IMR-90 (cell line): ENCODE data around the gene TBC1D24. TPM values are rescaled to one million over a fixed set of nuclear protein-coding genes. Genes with fewer than 3 reads are reported as not detected.

ENCODE experiments used
- ATAC-seq: fragments of 200-7000 bp; cut with Tn5 transposase; 2 replicates; pipeline ENCODE4 v1.9.1; 2020; ENCODE audit warnings: low read depth, mild to moderate bottlenecking, moderate library complexity
- BruUV-seq: library from RNA; stranded (reverse); fragments of 400-500 nt; replicated peaks from 2 replicates; lab custom pipeline; 2021; lab: Mats Ljungman, UMichigan
- CTCF ChIA-PET: fragments of 300-600 bp; formaldehyde crosslinking; extraction: SDS; loops from one replicate; lab custom pipeline; 2021; ENCODE audit warnings: antibody characterized with exemption; lab: Yijun Ruan, JAX
- POLR2A ChIA-PET: fragments of 300-600 bp; sonication (Branson Sonifier 250); formaldehyde crosslinking; loops from one replicate; lab custom pipeline; 2022; ENCODE audit warnings: antibody characterized with exemption; ENCODE audit not compliant: unreplicated experiment; lab: Charles Lee
- DNase-seq: peaks from one replicate; pipeline ENCODE4 v3.0.0; 2013
- H2AFZ ChIP-seq: replicated peaks from 2 replicates; pipeline ENCODE3; 2013; ENCODE audit warnings: low read length, mild to moderate bottlenecking; ENCODE audit not compliant: poor library complexity
- H2AK5ac ChIP-seq: 2 replicates; pipeline ENCODE4 v1.6.1; 2013; ENCODE audit warnings: low read depth, low read length, inconsistent platforms
- H2AK9ac ChIP-seq: replicated peaks from 2 replicates; pipeline ENCODE3; 2013; ENCODE audit warnings: mild to moderate bottlenecking, low read depth, low read length, moderate library complexity; ENCODE audit not compliant: poor library complexity
- H2BK120ac ChIP-seq: 2 replicates; pipeline ENCODE4 v1.6.1; 2013; ENCODE audit warnings: low read depth, low read length, inconsistent platforms
- H2BK15ac ChIP-seq: 3 replicates; pipeline ENCODE4 v1.6.1; 2013; ENCODE audit warnings: low read depth, low read length, inconsistent platforms
- H2BK20ac ChIP-seq: 2 replicates; pipeline ENCODE4 v1.6.1; 2013; ENCODE audit warnings: low read depth, mild to moderate bottlenecking, inconsistent platforms, low read length, moderate library complexity
- H2BK5ac ChIP-seq: 2 replicates; pipeline ENCODE4 v1.6.1; 2013; ENCODE audit warnings: mild to moderate bottlenecking, low read depth, low read length, inconsistent platforms; ENCODE audit not compliant: poor library complexity, severe bottlenecking
- H3K14ac ChIP-seq: replicated peaks from 2 replicates; pipeline ENCODE4 v1.6.1; 2013; ENCODE audit warnings: low read depth, low read length, inconsistent platforms
- H3K18ac ChIP-seq: 2 replicates; pipeline ENCODE4 v1.6.1; 2013; ENCODE audit warnings: low read depth, low read length, control low read depth
- H3K23ac ChIP-seq: 2 replicates; pipeline ENCODE4 v1.6.1; 2013; ENCODE audit warnings: low read depth, low read length, inconsistent platforms
- H3K27ac ChIP-seq: 2 replicates; pipeline ENCODE4 v1.5.1; 2013; ENCODE audit warnings: mild to moderate bottlenecking, control low read depth, low read length; ENCODE audit not compliant: insufficient read depth
- H3K27me3 ChIP-seq: 2 replicates; pipeline ENCODE4 v1.6.1; 2013; ENCODE audit warnings: low read length; ENCODE audit not compliant: control insufficient read depth, insufficient read depth
- H3K36me3 ChIP-seq: 2 replicates; pipeline ENCODE4 v1.6.1; 2013; ENCODE audit warnings: low read length, mixed read lengths; ENCODE audit not compliant: control insufficient read depth, insufficient read depth
- H3K4ac ChIP-seq: 2 replicates; pipeline ENCODE4 v1.6.1; 2013; ENCODE audit warnings: low read depth, low read length, inconsistent platforms
- H3K4me1 ChIP-seq: 2 replicates; pipeline ENCODE4 v1.6.1; 2013; ENCODE audit warnings: low read length, mixed read lengths; ENCODE audit not compliant: control insufficient read depth, insufficient read depth
- H3K4me2 ChIP-seq: 2 replicates; pipeline ENCODE4 v1.6.1; 2013; ENCODE audit warnings: low read depth, mild to moderate bottlenecking, control low read depth, low read length, moderate library complexity
- H3K4me3 ChIP-seq: 2 replicates; pipeline ENCODE4 v1.5.1; 2013; ENCODE audit warnings: low read depth, mild to moderate bottlenecking, control low read depth, low read length, moderate library complexity; ENCODE audit not compliant: insufficient read depth
- H3K56ac ChIP-seq: 2 replicates; pipeline ENCODE4 v1.6.1; 2013; ENCODE audit warnings: low read length, inconsistent platforms; ENCODE audit not compliant: insufficient read depth; ENCODE audit errors: extremely low read depth
- H3K79me1 ChIP-seq, 2 experiments: 2 replicates each; pipeline ENCODE4 v1.6.1; 2013; ENCODE audit warnings: low read length in 2 of 2, inconsistent platforms in 1 of 2, low read depth in 1 of 2
- H3K9ac ChIP-seq: 2 replicates; pipeline ENCODE4 v1.6.1; 2013; ENCODE audit warnings: low read depth, low read length, control low read depth
- H3K9me1 ChIP-seq: 2 replicates; pipeline ENCODE4 v1.6.1; 2013; ENCODE audit warnings: low read length, inconsistent platforms; ENCODE audit not compliant: insufficient read depth
- H3K9me3 ChIP-seq: 2 replicates; pipeline ENCODE4 v1.6.1; 2013; ENCODE audit warnings: low read length; ENCODE audit not compliant: control insufficient read depth, insufficient read depth
- H4K20me1 ChIP-seq: 2 replicates; pipeline ENCODE4 v1.6.1; 2013; ENCODE audit warnings: low read length, inconsistent platforms; ENCODE audit not compliant: insufficient read depth
- H4K5ac ChIP-seq: 2 replicates; pipeline ENCODE4 v1.6.1; 2013; ENCODE audit warnings: mild to moderate bottlenecking, low read depth, low read length, control low read depth
- H4K8ac ChIP-seq, 2 experiments: 2 replicates each; pipeline ENCODE4 v1.6.1; 2013; ENCODE audit warnings: low read depth in 2 of 2, low read length in 2 of 2, control low read depth in 1 of 2, inconsistent platforms in 1 of 2
- H4K91ac ChIP-seq: 2 replicates; pipeline ENCODE4 v1.6.1; 2013; ENCODE audit warnings: low read depth, low read length, inconsistent platforms; ENCODE audit not compliant: insufficient read depth
- MAFK ChIP-seq: IDR thresholded peaks from 2 replicates; pipeline ENCODE4 v1.6.1; 2012; ENCODE audit warnings: low read depth, low read length, improper control_type of control experiment
- MXI1 ChIP-seq: IDR thresholded peaks from 2 replicates; pipeline ENCODE4 v1.6.1; 2012; ENCODE audit warnings: low read depth, mild to moderate bottlenecking, low read length, moderate library complexity, borderline replicate concordance
- WGBS, 2 experiments: methylation state at CpG; one replicate each; pipeline versions ENCODE4 v1.1.5 to v1.1.7; 2013; ENCODE audit warnings: missing lambda C conversion rate in 2 of 2; ENCODE audit not compliant: insufficient read length in 1 of 2; ENCODE audit errors: extremely low coverage in 2 of 2; 5-methylcytosine and 5-hydroxymethylcytosine counted together
- dilution Hi-C: fragments of 300-500 bp; cut with HindIII; formaldehyde crosslinking; loops from one replicate; pipeline ENCODE4 v1.14.3; 2018; ENCODE audit warnings: low sequenced_read_pairs; ENCODE audit not compliant: unreplicated experiment
- in situ Hi-C: fragments of 300-500 bp; cut with MboI; formaldehyde crosslinking; loops from 3 replicates; pipeline ENCODE4 v1.14.3; 2019; ENCODE audit warnings: low sequenced_read_pairs, inconsistent platforms, mixed read lengths
- intact Hi-C: fragments of 100-400 bp; cut with micrococcal nuclease; formaldehyde crosslinking; loops from 2 replicates; pipeline ENCODE4 v1.10.0; 2022
- polyA plus RNA-seq, 3 experiments: library from polyadenylated mRNA; depleted of rRNA; stranded (reverse); fragments of >200 nt; gene quantifications; 2 replicates each; pipeline ENCODE4 v1.2.3, GENCODE V29; 2012; ENCODE audit warnings: low replicate concordance in 1 of 3
- total RNA-seq: library from RNA; depleted of rRNA; stranded (reverse); fragments of >200 nt; gene quantifications from 2 replicates; pipeline ENCODE4 v1.2.3, GENCODE V29; 2012

The TBC1D24 gene
- total and polyA plus RNA-seq, 2 of the 4 experiments (the other 2 are of a cell fraction), result 7.5 to 13.4 TPM

DNA sequence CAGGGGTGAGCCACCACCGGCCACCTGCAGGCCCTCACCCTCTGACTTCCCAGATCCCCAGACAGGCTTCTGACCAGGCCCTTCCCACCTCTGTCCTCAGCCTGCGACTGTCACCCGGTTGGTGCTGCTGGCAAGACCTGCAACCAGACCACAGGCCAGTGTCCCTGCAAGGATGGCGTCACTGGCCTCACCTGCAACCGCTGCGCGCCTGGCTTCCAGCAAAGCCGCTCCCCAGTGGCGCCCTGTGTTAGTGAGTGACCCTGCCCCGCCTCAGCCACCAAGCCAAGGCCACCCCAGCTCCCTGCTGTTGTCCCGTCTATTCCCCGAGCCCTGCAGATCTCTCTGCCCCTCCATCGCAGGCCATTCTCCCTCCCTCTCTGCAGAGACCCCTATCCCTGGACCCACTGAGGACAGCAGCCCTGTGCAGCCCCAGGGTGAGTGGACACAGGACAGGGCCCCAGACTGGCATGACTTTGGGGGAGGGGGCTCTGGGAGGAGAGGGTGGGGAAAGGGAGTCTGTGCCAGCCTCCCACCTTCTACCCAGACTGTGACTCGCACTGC is 2.0 kb upstream of the TBC1D24 start:
- no peak overlapping the region for H3K14ac ChIP-seq
- CTCF ChIA-PET, result no interaction called here
- WGBS, 2 experiments, result 88% methylated on average over 4 of the region's 14 CpGs; no CpG with 5 or more reads in 1 of the 2 experiments
- peak overlapping the region; percentile 68; the same call in 1 of the 2 replicates for H3K4me2 ChIP-seq
- H2BK5ac ChIP-seq, result no peak overlapping the region
- H3K9me1 ChIP-seq, result peaks cover 3% of the 10 kb centered on the region; the same call in 1 of the 2 replicates
- no peaks in the 10 kb centered on the region; the same call in 1 of the 2 replicates for H3K27me3 ChIP-seq
- H3K36me3 ChIP-seq, result no peaks in the 10 kb centered on the region
- H4K20me1 ChIP-seq, result peaks cover 21% of the 10 kb centered on the region
- H3K4me3 ChIP-seq, result no peak overlapping the region
- no peak overlapping the region for H4K91ac ChIP-seq
- no peak for DNase-seq
- in situ Hi-C loops, result no loop called here
- no peak overlapping the region for H4K5ac ChIP-seq
- dilution Hi-C loops, result no loop called here
- peak overlapping the region; percentile 23; the same call in 1 of the 2 replicates for H2AK5ac ChIP-seq
- H2AFZ ChIP-seq, result peak overlapping the region; percentile 33
- H2BK15ac ChIP-seq, result no peak overlapping the region
- no peak overlapping the region for H3K18ac ChIP-seq
- no peak overlapping the region for H3K23ac ChIP-seq
- H2AK9ac ChIP-seq, result peak overlapping the region; percentile 17
- no peak overlapping the region for H3K56ac ChIP-seq
- POLR2A ChIA-PET, result no interaction called here
- no peak for ATAC-seq
- H3K27ac ChIP-seq, result no peak overlapping the region
- TF ChIP-seq MAFK (no peak), MXI1 (no peak)
- BruUV-seq, result no TSS peak
- intact Hi-C loops, result no loop called here
- H2BK20ac ChIP-seq, result no peak overlapping the region
- peaks cover 21% of the 10 kb centered on the region for H3K4me1 ChIP-seq
- no peak overlapping the region for H2BK120ac ChIP-seq
- H3K9ac ChIP-seq, result no peak overlapping the region
- no peaks in the 10 kb centered on the region for H3K9me3 ChIP-seq
- H3K4ac ChIP-seq, result no peak overlapping the region
- peaks cover 10 to 45% of the 10 kb centered on the region in 2 experiments; a peak in 2 of 4 replicates for H3K79me1 ChIP-seq
- no peak overlapping the region for H4K8ac ChIP-seq
